RCC 7860 (cell line): ENCODE results near the gene SIX2.

Experiments used
- DNase-seq: peaks from one replicate; pipeline ENCODE4 v3.0.0-alpha.2; 2015; ENCODE audit warnings: low spot score
- FAIRE-seq: peaks from 2 replicates; lab custom pipeline; 2012; peaks lifted over from hg19 to GRCh38; lab: Jason Lieb, UNC

SIX2 gene

DNA sequence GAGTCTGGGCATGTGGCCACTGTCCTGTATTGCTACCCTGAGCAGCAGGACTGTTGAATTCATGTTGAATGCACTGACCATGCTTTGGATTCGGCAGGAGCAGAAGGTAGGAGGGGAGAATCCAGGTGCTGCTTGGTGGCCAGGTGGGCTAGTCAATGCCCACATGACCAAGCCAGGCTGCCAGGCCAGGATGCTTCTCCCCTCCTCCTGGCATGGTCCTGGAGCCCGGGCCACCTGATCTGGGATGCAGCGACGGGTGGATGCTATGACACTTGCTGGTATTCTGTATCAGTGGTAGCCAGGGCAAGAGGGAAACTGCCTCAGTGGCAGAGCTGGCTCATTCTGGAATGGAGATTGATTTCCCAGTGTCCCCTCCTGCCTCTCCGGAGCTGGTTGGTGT, 14.8 kb upstream of the SIX2 start:
- FAIRE-seq (no peak), DNase-seq (no peak)

DNA sequence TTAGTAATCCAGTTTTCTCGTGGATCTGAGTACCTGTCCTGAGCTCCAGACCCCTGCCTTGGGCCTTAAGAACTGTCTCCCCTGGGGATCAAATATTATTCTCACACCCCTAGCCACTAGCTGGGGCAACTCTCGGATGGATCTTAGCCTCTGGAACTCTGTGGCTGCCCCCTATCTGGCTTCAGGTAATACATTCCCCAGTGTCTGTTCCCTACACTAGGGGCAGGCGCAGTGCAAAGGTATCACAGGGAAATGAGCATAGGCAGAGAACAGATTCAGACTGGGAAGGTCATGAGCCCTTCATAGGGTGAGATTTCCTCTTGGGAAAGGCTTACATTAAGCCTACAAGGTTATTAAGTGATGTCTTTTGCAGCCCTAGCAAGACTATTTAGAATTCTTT, 11.2 kb upstream of the SIX2 start:
- DNase-seq (no peak), FAIRE-seq (no peak)

DNA sequence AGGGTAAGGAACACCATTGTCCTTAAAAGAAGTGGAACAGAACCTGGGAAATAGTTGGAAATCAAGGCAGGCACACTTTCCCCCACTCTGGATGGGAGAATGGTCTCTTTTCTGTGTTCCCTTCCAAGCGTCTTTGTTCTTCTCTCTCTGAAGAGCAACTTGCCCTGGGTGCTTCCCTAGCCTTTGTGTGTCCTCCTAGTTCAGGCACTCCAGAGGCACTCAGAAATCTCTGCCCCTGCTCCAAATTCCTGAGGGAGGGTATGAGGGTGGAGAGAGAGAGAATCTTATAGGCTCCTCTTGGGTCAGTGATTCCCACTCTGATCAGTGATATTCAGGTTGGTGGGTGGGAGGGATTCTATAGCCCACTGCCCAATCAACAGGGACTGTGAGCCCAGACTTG, 8.8 kb upstream of the SIX2 start:
- no peak for DNase-seq
- no peak for FAIRE-seq

DNA sequence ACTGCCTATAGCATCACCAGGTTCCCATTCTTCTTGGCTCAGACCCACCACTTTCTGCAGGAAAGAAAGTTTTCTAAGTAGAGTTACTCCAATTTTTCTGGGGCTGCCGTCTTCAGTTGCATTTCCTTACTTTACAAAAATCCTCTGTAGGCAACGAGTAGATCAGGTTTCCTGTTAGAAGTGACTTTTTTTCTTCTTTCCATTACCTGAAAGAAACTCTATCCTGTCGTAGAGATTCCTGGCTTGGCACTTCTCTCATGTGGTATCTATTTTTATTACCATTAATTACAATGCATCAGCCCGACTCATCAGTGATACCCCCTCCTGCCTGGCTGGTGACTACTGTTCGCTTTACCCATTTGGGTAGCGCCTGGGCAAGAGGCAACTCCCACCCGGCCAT, 5.6 kb upstream of the SIX2 start:
- DNase-seq (no peak), FAIRE-seq (no peak)

DNA sequence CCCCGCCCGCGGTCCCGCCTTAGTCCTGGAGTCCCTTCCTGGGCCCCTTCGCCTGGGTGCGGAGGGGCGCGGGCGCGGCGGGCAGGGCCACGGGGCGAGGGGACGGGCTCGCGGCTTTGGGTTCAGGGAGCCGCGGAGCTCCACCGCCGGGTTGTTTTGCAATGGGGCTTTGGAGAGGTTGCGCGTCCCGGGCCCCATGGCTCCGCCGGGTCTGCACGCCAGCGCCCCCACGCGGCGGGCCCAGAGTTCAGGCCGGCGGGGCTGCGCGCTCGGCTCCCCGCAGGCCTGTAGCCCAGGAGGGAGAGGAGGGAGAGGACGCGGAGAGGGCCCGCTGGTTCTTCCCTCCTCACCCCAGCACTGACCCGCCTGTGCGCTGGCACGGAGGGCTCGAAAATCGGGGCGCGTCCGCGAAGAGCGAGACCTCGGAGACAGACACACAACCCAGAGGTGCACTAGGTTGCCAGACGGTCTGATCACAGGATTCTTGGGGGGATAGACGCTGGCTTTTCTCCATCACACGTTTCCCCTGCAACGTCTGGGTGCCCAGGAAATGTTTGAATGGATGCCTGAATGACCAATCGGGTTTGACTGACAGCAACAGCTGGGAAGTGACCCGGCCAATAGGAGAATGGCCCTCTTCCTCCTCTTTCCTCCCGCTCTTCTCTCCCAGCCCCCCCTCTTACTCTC, 4.9 kb upstream of the SIX2 start:
- FAIRE-seq (no peak), DNase-seq (no peak)

DNA sequence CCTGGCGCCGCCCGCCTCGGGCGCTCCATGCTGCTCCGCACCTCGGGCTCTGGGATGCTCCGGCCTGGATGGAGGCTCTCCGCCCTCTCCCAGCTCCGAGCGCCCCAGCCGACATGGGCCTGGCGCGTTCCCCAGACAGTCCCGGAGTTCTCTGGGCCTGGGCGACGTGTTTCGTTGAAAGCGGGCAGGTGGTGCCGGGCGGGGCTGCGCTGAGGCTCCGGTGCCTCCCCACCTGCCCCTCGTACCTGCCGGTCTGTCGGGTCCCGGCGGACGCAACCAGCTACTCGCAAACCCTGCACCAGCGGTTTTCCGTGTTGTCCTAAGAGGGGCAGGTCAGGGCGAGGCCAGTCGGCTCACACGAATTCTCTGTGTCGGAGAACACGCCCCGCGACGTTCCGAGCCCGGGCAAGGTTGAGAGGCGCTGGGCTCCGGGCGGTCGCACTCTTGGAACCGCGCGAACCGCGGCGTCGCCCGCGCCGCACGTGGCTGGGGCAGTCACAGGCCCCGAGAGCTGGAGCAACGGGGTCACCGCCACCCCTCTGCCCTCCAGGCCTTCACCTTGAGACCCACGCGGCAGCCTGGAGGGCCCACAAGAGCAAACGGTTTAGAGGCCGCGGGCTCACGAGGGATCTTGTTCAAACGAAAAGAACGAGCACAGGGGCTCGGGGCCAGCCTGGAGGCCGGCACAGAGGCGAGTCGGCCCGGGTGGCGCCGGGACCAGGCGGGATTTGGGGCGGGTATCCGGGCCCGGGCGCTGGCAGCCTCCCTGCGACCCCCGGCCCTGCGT, 4.2 kb upstream of the SIX2 start:
- no peak for DNase-seq
- no peak for FAIRE-seq

DNA sequence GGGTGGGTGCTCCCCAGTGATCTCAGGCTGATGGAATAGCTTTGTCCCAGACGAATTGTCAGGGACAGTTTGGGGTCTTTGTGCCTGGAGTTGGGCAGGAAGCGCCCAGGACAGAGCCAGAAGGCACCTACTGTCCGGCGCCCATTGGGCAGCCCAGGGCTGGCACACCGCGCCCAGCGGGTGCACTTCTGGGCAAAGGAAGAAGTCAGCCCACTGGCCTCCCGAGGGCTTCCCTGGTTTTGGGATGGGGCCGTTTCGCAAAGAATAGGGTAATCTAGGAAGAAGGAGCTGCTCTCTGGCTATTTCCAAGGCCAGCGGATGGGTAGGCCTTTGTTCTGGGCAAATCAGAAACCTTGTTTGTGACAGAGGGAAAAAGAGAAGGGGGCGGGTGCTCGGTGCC, 3.5 kb upstream of the SIX2 start:
- no peak for DNase-seq
- no peak for FAIRE-seq

DNA sequence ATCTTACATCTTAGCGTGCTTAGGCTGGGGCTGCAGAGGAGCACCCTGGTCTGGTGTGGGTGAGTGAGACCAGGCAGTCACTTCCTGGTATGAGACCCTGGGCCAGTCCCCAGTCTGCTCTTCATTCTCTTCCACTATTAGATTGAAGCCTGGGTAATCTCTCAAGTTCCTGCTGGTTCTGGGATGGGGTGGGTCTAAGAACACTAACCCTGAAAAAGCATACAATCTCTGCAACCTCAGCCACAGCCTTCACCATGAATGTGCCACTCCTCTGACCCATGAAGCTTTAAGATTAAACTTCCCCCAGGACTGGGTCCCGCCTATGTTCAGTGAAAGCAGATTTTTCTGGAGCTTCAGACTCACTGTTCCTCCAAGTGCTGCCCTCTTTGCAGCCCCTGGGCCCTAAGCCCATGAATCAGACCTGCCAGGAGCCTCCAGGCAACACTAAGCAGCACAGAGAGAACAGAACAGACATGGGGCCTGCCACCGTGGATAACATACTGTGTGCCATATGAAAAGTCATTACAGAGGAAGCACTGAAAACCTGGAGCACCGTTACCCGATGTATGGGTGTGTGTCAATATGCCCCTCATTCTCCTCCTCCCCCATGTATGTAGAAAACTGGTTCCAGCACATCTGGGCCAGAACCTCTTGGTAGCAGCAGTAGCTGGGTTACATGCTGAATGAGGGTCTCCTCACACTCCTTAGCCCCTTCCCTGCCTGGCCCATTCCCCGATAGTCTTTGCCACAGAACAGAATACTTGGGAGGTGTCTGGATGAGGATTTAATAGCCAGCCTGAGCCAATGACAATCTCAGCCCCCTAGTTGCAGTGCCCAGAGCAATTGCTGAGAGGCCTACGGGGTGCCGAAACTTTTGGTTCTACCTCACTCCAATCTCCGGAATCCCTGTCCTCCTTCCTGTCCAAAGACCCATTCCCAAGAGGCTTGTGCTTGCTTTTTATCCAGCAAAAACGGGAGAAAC, 2.7 kb upstream of the SIX2 start:
- no peak for DNase-seq
- FAIRE-seq: no peak

DNA sequence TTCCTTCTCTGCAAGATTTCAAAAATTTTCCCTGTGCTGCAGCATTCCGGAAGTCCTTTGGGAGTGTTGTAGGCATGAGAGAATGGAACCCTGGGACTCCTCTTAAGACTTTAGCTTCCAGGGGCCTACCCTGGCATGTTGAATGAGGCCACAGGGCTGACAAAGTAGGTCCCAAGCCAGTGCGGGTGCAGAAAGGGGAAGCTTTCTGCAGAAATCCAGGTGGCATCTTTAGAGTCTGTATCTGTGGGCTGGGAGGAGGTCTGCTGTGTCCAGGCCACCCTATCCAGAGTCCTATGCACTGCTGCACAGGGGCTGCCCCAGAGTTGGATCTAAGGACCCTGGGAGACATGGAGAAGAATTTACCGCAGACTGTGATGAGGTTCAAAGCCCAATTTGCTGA, 1.9 kb upstream of the SIX2 start:
- DNase-seq: no peak
- no peak for FAIRE-seq

DNA sequence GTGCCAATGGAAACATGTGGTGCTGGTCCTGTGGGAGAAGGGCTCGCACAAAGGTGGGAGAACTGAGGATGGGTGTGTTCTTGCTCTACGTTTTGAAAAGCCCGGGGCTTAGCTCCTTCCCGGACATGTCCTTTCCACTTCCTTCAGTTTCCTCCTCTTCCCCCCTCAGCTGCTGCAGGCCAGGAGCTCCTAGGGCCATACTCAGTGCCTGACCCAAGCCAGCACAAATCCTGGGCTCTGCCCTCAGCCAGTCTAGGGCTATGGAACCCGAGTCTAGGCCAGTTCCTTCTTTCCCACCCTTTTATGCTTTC, 1.4 kb upstream of the SIX2 start:
- DNase-seq (no peak), FAIRE-seq (no peak)

DNA sequence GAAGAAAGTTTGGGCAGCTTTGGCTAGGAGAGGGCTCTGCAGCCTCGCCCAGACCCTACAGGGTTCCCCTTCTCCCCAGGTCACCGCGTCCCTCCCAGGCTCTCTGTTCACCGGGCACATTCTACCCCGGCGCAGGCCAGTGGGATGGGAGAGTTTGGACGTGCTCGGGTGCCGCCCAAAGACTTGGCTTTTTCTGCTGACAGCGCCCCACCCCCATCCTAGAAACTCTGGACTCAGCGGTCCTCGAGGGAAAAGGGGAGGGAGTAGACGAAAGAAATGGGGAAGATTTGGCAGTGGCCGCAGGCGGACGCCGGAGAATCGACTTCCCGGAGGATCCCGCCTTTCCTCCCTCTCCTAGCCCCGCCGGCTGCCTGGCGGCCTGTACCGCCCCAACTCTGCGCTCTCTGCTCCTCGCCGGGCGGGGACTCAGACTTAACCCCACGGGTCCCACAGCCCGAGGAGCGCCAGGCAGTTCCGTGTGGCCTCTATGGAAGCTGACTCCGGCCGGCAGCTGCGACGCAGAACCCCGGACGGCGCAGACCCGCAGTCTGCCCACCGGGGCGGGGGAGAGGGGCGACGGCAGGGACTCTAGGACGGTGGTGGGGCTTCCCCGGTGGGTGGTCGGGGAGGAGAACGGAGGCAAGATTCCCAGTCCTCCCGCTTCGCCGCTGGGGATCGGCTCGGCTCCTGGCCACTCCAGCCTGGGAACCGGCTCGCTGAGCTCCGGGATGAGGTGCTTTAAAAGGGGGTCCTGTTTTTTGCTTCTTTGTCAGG, 863 bp upstream of the SIX2 start:
- no peak for DNase-seq
- FAIRE-seq: no peak

DNA sequence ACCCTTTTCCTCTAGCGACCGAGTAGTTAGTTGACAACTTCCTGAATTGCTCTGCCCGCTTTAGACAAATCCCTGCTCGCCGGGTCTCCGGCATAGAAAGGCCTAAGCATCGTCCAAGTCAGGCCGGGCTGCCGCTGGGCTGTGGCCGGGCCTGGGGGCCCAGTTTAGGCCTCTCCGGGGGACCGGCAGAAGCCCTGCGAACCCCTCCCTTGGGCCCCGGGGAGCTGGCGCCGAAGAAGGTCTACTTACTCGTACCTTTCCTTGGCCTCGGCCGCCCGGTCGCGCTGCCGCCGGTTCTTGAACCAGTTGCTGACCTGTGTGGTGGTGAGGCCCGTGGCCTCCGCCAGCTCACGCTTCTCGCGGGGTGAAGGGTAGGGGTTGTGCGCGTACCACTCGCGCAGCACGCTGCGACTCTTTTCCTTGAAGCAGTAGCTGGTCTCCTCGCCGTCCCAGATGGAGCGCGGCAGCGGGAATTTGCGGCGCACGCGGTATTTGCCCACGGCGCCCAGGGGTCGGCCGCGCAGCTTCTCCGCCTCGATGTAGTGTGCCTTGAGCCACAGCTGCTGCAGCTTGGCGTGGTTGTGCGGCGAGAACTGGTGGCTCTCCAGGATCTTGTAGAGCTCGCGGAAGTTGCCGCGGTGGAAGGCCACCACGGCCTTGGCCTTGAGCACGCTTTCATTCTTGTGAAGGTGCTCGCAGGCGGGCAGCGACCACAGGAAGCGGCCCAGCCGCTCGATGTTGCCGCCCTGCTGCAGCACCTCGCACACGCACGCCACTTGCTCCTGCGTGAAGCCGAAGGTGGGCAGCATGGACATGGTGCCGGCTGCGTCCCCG, 739 bp downstream of the SIX2 start:
- DNase-seq: no peak
- FAIRE-seq: no peak

DNA sequence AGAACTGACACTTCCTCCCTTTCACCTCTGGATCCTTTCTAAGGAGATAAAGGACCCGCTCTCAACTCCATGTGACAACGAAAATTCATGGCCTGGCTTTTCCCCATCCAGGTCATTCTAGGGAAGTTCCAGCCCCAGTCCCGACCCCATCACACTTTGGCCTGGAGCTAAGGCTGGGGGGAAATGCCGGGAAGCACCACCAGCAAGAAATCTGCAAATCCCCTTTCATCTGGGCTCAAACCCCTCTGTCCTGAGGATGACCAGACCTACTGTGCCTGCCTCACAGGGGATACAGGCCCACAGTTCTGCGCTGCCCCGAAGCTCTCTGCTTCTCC, 1.3 kb downstream of the SIX2 start:
- no peak for FAIRE-seq
- DNase-seq: no peak

DNA sequence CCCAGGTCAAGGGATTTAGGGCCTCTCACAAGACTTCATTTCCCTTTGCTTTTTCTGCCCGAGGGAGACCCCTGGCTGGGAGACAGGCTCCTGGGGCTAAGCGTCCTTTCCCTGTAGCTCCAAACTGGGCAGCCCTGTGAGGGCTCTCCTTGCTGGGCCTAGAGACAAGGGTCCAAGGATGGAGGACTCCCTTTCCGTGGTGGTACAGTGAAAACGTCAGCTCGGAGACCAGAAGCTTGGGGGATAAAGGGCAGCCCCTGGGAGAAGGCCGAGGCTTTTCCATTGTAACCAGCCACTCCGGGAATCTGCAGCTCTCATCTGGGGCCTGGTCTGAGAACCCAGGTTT, 2.3 kb downstream of the SIX2 start:
- no peak for DNase-seq
- no peak for FAIRE-seq

DNA sequence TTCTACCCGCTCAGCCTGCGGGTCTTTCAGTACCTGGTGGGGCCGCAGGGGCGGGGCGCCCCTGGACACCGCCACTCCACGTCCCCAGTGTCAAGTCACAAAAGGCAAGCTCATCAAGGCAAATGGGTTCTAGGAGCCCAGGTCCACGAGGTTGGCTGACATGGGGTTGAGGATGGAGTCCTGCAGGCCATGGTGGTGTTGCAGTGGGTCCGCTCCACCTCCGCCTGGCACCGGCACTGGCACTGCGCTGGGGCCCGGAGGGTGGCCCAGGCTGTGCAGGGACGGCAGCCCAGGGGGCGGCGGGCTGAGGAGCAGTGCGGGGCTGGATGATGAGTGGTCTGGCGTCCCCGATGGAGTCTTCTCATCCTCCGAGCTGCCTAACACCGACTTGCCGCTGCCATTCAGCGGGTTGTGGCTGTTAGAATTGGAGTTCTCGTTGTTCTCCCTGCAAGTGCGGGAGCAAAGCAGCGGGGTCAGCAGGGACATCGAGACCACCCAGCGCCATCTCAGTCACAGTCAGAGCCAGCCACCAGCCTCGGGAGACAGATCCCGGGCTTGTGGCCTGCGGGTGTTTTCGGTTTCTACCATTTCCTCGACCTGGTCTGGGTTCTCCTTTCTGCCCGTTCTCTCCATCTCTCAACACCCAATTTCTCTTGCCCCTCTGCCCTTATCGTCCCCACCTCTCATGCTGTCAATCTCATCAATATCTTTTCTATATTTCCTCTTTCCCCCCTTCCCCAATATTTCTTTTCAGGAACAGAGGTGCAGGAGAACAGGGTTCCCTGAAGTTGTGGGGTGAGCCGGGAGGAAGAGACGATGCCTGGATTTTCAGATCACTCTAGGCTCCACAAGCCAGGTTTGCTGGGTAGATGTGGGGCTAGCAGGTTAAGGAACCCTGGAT, 3.0 kb downstream of the SIX2 start:
- no peak for FAIRE-seq
- no peak for DNase-seq

DNA sequence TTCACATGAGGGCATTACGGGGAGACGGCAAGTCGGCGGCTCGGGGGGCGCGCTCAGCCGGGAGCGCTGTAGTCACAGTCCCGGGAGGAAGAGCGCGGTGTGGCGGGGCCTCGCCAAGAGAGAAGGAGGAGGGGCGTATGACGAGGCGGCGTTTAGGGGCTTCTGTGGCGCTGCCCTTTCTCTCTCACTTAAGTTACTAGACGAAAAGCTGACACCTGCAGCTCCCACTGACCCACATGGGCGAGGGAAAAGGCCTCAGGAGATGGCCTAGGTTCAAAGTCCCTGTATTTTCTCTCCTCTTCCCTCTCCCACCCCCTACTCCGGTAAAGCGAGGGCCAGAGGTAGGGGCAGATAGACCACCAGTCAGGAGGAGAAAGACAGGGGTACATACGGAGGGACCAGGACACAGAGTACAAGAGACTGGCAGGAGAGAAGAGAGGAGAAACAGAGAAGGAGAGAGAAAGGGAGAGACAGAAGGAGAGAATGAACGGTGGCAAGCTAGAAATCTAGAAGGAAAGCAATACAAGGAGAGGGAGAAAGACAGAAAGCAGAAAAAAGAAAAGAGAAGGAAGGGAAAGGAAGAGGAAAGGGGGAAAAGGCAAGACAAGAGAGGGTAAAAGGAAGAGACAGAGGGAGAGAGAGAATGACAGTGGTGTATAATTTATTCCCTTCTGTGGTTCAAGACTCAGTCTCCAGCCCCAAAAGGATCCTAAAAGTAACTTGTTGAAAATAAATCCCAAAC, 3.8 kb downstream of the SIX2 start:
- DNase-seq (no peak), FAIRE-seq (no peak)

DNA sequence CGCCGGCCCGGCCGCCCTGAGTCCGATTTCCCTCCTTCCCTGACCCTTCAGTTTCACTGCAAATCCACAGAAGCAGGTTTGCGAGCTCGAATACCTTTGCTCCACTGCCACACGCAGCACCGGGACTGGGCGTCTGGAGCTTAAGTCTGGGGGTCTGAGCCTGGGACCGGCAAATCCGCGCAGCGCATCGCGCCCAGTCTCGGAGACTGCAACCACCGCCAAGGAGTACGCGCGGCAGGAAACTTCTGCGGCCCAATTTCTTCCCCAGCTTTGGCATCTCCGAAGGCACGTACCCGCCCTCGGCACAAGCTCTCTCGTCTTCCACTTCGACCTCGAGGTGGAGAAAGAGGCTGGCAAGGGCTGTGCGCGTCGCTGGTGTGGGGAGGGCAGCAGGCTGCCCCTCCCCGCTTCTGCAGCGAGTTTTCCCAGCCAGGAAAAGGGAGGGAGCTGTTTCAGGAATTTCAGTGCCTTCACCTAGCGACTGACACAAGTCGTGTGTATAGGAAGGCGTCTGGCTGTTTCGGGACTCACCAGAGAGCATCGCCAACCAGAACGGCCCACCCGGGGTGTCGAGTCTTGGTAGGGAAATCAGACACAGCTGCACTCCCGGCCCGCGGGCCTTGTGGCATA, 4.6 kb downstream of the SIX2 start:
- DNase-seq: no peak
- FAIRE-seq: no peak
